Right lobe of liver (tissue), 6 donors: ENCODE measurements around the gene BEND5. TPM values are rescaled to one million over a fixed set of nuclear protein-coding genes. Genes with fewer than 3 reads are reported as not detected.

Experiments used
- ATAC-seq, 4 donors: fragments of 200-7000 bp; cut with Tn5 transposase; one replicate each; pipeline ENCODE4 v1.9.1; 2020; ENCODE audit warnings: mild to moderate bottlenecking in 4 of 4, moderate library complexity in 4 of 4
- DNase-seq, 3 donors: peaks; one replicate each; pipeline ENCODE4 v3.0.0-alpha.2; 2020
- H3K27ac ChIP-seq, 3 donors: fragments of 200-600 bp; one replicate each; pipeline ENCODE4 v1.8.0; 2022
- H3K27me3 ChIP-seq, 2 donors: fragments of 200-600 bp; one replicate each; pipeline ENCODE4 v1.8.0; 2022
- H3K36me3 ChIP-seq, 4 donors: fragments of 200-600 bp; sonication (generic) in 1 of 4; one replicate each; pipeline versions ENCODE4 v1.5.1 to v1.8.0; 2017 to 2022; ENCODE audit warnings: control low read depth in 1 of 4
- H3K4me1 ChIP-seq, 4 donors: fragments of 200-600 bp; sonication (generic) in 1 of 4; one replicate each; pipeline versions ENCODE4 v1.5.1 to v1.8.0; 2017 to 2022; ENCODE audit warnings: control low read depth in 1 of 4
- H3K4me3 ChIP-seq, 3 donors: fragments of 200-600 bp; one replicate each; pipeline ENCODE4 v1.8.0; 2022
- H3K9me3 ChIP-seq, 4 donors: fragments of 200-600 bp; sonication (generic) in 1 of 4; one replicate each; pipeline versions ENCODE4 v1.5.1 to v1.8.0; 2017 to 2022; ENCODE audit warnings: control low read depth in 1 of 4
- POLR2A ChIP-seq: fragments of 450-650 bp; IDR thresholded peaks from one replicate; pipeline ENCODE4 v1.6.1; 2017; ENCODE audit warnings: antibody characterized with exemption, mild to moderate bottlenecking
- WGBS: methylation state at CpG from one replicate; pipeline ENCODE4 v1.1.6; 2018; ENCODE audit warnings: low coverage, low lambda C conversion rate; ENCODE audit not compliant: insufficient coverage; ENCODE audit errors: missing lambda C conversion rate; 5-methylcytosine and 5-hydroxymethylcytosine counted together
- intact Hi-C, 2 donors: fragments of 100-400 bp; cut with DNase I; formaldehyde crosslinking; loops; one replicate each; pipeline versions ENCODE4 v1.11.2 to v1.14.1; 2022
- total RNA-seq, 6 experiments: library from RNA; depleted of rRNA in 2 of 6; stranded (reverse); fragments of >200 nt in 2 of 6; fragmentation: NEBNext Ultra II Directional in 3 of 6; extraction: Animal tissue kit (Norgen Biotek cat#: 25700) in 3 of 6; gene quantifications; one replicate each; pipeline versions ENCODE4 v1.1.0 to v1.2.4, GENCODE V29; 2016 to 2023
- TF ChIP-seq, protein P1 (sequence below), 4 donors: fragments of 200-600 bp in 3 of 4; fragments of 450-650 bp in 1 of 4; IDR thresholded peaks; one replicate each; pipeline versions ENCODE4 v1.5.1 to v1.8.0; 2016 to 2022; ENCODE audit warnings: antibody characterized with exemption in 4 of 4, mild to moderate bottlenecking in 2 of 4
- donor health status: DM: no; HTN: yes; CAD: no.
- donor health status: DM: no; HTN: no; CAD: no.
- donor health status: DM: no; HTN: no; CAD: no.
- donor health status: DM: no; HTN: yes; CAD: no.
- donor health status: DM: no; HTN: yes; CAD: no.

BEND5 gene
- total RNA-seq, 6 experiments from 2014 or later: 0.34 to 1.8 (median 0.47) TPM; not detected in 3

DNA sequence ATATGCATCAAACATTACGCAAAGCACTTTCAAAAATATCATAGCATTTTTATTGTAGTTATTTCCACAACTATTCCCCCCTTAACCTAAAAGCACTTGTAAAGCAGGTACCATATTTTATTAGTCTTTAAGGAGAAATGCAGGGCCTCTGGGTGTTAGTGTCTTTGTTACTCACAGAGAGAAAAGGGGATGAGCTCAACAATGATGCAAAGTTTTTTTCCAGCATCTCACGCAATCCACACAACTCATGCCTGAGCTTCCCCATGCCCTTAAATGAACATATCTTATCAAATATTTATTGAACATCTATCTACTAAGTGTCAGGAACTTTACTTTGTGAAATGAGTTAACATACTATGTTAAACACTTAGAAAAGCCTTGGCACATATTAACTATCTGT is 50.6 kb downstream of the BEND5 start:
- intact Hi-C loops: no loop called here

DNA sequence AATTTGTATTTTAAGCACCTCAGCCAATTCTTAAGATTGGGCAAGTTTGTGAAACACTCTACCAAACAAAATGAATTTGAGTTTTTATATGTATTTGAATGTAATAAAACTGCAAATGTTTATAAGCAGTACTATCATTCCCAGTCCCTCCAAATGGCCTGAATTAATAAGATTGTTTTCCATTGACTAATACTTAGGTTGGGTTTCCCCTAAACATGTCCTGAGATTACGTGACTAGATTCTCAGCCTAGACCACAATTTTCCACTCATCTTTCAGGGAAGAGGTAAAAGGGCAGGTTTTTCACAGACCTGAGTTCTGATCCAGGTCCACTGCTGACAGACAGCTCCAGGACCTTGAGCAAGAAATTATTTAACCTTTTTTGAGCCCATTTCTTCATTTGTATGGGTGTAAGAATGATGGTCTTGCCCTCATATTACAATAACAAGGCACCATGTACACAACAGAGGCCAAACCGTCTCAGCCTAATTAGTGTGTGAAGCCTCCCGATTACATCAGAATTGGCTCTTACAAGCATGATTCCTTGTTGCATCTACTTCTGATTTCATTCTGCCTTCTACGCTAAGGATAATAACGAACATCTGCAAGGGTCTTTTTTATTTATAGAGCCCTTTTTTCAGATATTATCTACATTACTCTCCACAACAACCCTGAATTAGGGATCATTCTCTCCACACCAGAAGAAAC is 51.2 kb downstream of the BEND5 start:
- no peaks in the 10 kb centered on the region for H3K36me3 ChIP-seq
- no peak for TF ChIP-seq POLR2A
- TF ChIP-seq, protein P1, sequence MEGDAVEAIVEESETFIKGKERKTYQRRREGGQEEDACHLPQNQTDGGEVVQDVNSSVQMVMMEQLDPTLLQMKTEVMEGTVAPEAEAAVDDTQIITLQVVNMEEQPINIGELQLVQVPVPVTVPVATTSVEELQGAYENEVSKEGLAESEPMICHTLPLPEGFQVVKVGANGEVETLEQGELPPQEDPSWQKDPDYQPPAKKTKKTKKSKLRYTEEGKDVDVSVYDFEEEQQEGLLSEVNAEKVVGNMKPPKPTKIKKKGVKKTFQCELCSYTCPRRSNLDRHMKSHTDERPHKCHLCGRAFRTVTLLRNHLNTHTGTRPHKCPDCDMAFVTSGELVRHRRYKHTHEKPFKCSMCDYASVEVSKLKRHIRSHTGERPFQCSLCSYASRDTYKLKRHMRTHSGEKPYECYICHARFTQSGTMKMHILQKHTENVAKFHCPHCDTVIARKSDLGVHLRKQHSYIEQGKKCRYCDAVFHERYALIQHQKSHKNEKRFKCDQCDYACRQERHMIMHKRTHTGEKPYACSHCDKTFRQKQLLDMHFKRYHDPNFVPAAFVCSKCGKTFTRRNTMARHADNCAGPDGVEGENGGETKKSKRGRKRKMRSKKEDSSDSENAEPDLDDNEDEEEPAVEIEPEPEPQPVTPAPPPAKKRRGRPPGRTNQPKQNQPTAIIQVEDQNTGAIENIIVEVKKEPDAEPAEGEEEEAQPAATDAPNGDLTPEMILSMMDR (IDR thresholded peaks at IDR 0.05): no peak
- no peak for ATAC-seq

More for the DNA sequence above, 50.6 kb downstream of the BEND5 start:
- Histone ChIP-seq H3K27me3 (no peaks in the 10 kb centered on the region), H3K27ac (no peak overlapping the region), H3K4me1 (no peaks in the 10 kb centered on the region), H3K4me3 (no peak overlapping the region), H3K36me3 (no peaks in the 10 kb centered on the region), H3K9me3 (no peaks in the 10 kb centered on the region)
- no peak for TF ChIP-seq POLR2A
- TF ChIP-seq, protein P1 (IDR thresholded peaks at IDR 0.05): no peak
- ATAC-seq: no peak
- no peak for DNase-seq
- 93% methylated on average over 2 of the region's 2 CpGs for WGBS

DNA sequence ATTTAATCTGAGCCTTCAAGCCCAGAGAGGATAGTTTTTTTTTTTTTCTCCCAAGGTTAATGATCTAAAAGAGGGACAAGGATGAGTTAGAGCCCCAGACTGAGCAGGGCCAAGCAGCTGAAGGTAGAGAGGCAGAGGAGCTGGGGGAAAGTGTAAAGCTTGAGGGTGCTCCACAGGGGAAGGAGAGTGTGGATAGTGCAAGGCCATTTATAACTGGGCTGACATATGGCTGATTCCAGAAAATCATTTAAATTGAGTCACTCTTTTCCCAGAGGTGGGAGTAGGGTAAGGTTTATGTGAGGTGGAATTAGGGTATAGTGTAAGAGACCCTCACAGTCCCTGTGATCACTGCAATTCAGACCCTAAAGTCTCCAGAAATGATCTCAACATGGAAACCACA is 55.8 kb downstream of the BEND5 start:
- no peaks in the 10 kb centered on the region for H3K27me3 ChIP-seq
- no peak for DNase-seq
- intact Hi-C loops: no loop called here

More for the DNA sequence above, 51.2 kb downstream of the BEND5 start:
- no peak overlapping the region for H3K4me3 ChIP-seq
- H3K9me3 ChIP-seq: no peaks in the 10 kb centered on the region
- intact Hi-C loops: no loop called here
- H3K27me3 ChIP-seq: no peaks in the 10 kb centered on the region
- WGBS: 80% methylated on average over 5 of the region's 5 CpGs
- no peak overlapping the region for H3K27ac ChIP-seq
- no peaks in the 10 kb centered on the region for H3K4me1 ChIP-seq
- no peak for DNase-seq

DNA sequence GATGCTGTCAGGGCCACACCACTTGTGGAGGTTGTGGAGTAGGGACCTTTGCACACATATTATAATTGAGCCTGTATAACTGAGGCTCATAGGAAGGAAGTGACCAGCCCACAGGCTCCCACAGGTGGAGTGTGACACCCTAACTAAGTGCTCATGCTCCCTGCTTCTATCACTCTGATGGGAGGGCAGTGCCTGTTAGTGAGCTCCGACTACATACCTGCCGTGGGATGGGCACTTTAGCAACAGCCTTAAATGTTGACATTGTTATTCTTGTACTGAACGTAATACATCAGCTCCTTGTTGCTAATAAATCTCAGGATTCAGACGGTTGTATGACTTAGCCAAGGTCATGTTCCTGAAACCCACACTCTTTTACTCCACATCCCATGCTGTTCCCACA is 58.0 kb downstream of the BEND5 start:
- no peaks in the 10 kb centered on the region for H3K27me3 ChIP-seq

More for the DNA sequence above, 55.8 kb downstream of the BEND5 start:
- no peaks in the 10 kb centered on the region for H3K4me1 ChIP-seq
- no peak overlapping the region for H3K4me3 ChIP-seq
- no peaks in the 10 kb centered on the region for H3K36me3 ChIP-seq
- H3K9me3 ChIP-seq: no peaks in the 10 kb centered on the region
- TF ChIP-seq, protein P1 (IDR thresholded peaks at IDR 0.05): no peak
- no peak for TF ChIP-seq POLR2A
- ATAC-seq: no peak
- H3K27ac ChIP-seq: no peak overlapping the region

More for the DNA sequence above, 58.0 kb downstream of the BEND5 start:
- H3K27ac ChIP-seq: no peak overlapping the region
- WGBS: 38% methylated on average over 2 of the region's 4 CpGs
- no peak overlapping the region for H3K4me3 ChIP-seq
- TF ChIP-seq, protein P1 (IDR thresholded peaks at IDR 0.05): no peak
- no peak for TF ChIP-seq POLR2A
- no peaks in the 10 kb centered on the region for H3K36me3 ChIP-seq
- no peaks in the 10 kb centered on the region for H3K9me3 ChIP-seq
- ATAC-seq: no peak
- intact Hi-C loops: no loop called here
- no peak for DNase-seq
- no peaks in the 10 kb centered on the region for H3K4me1 ChIP-seq
